CD4-positive, alpha-beta T cell treated with Interleukin-15 for 1 hour (primary cell): ENCODE results near the gene ROBO1.

Experiments
- DNase-seq: peaks from one replicate; pipeline ENCODE4 v3.0.0-alpha.2; 2020

ROBO1 gene

DNA sequence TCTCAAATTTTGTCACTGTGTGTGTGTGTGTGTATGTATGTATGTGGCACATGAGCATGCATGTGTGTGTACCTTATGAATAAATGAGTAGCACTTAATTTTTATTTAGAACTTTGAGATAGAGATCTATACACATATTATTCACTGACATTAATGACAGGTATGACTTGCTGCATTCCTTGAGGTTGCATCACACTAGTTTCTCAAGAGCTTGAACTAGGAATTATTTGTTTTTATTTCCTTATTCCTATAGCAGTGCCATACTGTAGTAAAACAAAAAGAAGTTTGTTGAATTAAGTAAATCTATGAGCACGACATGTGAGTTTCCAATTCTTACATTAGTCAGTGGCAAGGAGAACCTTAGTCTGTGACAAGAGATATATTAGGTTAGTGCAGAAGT is 943.9 kb downstream of the ROBO1 start:
- DNase-seq = no peak

DNA sequence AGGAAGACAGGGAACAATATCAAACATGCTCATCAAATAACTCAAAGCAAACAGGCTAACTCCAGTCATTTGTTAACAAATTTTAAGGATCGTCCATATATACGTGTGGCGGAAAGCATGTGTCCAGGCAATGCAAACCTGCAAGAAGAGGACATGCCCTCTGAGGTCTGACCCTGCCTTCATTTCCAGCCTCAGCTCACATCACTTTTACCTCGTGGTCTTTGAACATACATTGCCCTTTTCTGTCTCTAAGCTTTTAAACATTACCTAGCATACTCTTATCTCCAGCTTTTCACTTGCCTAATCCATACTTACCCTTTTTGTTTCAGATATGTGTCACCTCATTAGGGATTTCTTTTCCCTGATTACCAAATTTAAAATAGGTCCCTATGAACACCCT is 944.4 kb downstream of the ROBO1 start:
- DNase-seq = no peak

DNA sequence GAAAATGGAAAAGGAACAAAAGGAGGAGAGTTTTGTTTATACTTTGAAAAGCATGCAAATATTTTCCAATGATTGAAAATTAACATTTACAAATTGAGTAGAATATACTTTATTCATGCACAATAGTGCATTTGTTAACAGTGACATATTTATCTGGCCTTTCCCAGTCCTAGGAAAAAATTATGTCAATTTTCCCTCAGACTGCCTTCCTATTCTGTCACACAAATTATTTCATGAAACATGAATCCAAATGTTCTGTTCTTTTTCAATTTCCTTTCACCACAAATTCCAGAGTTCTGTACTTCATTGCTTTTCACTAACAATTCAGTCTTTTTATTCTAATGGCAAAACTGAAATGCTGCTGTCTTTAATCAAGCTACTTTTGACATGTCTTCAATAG is 945.1 kb downstream of the ROBO1 start:
- no peak for DNase-seq

GRCh38 chr3:78820542-78820941 is 947.3 kb downstream of the ROBO1 start:
- DNase-seq = no peak

DNA sequence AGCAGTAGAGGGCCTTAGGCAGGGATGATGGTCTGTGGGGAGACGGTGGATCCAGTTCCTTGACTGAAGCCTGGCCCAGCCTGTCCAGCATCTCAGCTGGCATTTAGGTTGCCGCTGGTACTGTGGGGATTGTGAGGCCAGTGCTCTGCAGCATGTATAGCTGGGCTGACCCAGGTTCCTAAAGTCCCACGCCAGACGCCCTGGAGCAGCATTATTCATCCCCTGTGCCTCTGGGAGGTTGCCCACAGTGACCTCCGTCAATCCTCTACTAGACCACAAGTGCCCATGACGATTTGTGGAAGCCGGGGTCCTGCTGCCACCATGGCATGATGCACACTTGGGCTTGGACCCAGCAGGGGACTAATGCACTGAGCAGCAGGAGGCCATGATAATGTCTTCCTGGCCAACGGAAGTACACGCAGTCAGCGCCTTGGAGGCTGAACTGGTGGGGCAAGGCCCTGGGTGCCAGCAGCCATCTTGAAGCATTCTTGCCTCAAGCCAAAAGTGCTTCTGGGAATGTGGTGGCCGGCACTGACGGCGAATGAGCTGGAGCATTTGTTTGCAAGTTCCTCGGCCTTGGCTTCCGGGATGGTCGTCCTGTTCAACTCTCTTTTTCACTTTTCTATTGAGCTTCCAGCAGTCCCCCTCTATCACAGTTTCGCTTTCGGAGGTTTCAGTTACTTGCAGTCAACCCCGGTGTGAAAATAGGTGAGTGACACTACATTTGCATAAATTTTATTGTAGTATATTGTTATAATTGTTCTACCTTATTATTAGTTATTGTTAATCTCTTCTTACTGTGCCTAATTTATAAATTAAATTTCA is 949.4 kb downstream of the ROBO1 start:
- no peak for DNase-seq

DNA sequence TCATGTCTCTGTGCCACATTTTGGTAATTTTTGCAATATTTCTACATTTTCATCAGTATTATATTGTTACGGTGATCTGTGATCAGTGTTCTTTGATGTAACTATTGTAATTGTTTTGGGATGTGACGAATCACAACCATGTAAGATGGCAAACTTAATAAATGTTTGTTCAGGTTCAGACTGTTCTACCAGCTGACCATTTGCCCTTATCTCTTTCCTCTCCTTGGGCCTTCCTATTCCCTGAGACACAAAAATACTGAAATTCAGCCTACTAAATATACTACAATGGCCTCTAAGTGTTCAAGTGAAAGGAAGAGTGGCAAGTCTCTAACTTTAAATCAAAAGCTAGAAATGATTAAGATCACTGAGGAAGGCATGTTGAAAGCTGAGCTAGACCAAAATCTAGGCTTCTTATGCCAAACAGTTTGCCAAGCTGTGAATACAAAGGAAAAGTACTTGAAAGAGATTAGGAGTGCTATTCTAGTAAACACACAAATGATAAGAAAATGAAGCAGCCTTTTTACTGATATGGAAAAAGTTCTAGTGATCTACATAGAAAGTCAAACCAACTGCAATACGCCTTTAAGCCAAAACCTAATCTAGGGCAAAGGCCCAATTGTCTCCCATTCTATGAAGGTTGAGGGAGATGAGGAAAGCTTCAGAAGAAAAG is 952.8 kb downstream of the ROBO1 start:
- DNase-seq = no peak

- no peak for DNase-seq
These were observed 955.6 kb downstream of the ROBO1 start for GRCh38 chr3:78812166-78812565.

DNA sequence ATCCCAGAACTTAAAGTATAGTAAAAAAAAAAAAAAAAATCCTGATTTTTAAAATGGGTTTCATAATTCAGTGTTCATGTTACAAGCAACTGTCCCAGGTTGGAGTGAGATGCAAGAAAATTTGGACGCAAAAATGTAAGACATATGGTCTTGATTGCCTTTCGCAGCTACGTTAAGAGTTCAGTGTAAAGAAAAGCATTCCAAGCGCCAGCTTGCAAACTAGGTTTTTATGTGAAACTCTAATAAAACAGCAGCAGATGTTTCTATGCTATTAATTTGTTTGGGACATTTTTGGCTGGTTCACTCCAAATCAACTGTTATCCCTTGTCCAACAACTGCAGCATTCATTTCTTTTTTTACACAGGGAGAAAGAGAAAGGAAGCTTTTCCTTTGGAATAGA is 957.8 kb downstream of the ROBO1 start:
- no peak for DNase-seq

DNA sequence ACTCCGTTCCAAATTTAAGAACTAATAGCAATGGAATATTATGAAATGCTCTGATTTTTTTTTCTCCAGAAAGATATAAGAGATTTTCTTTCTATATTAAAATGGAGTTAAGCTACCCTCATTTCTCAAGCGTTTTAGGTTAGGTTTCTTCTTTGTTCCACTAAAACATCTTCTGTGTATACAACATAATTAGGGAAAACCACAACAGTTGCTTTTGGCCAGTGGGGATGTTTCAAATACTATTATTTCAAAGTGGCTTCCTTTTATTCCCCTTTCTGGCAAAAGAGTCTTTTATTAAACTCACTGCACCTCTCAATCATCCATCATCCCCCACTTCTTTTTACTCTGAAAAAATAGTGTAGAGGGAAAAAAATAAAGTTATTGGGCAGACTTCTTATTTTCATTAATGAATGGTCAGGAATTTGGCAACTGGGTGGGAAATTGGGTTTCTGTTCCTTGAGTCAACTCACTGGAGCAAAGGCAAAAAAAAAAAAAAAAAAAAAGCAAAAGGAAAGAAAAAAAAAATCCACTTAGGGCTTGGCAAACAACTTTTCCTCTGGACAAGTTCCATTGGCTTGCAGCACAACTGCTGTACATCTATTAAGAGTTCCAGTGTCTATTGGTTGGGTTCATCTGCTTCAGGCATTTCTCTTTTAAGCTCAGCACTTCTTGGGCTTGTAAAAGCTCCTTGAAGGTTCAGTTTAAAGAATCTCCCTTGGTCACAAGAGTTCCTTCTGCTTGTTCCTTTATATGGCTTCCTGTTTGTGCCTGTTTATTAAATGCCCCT is 963.4 kb downstream of the ROBO1 start:
- DNase-seq = no peak

DNA sequence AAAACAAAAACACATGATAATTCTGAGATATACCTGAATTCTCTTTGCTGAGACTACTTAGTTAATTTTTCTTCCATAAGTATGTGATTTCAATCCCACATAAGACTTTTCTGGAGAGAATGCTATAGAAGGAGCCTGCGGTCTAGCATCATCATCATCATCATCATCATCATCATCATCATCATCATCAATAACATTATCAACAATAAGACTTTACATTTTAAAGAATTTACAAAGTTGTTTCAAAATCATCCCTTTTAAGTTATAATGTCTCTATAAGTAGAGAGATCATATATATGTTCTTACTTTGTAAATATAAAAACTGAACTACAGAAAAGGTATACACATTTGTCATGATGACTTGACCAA is 965.3 kb downstream of the ROBO1 start:
- DNase-seq = no peak

DNA sequence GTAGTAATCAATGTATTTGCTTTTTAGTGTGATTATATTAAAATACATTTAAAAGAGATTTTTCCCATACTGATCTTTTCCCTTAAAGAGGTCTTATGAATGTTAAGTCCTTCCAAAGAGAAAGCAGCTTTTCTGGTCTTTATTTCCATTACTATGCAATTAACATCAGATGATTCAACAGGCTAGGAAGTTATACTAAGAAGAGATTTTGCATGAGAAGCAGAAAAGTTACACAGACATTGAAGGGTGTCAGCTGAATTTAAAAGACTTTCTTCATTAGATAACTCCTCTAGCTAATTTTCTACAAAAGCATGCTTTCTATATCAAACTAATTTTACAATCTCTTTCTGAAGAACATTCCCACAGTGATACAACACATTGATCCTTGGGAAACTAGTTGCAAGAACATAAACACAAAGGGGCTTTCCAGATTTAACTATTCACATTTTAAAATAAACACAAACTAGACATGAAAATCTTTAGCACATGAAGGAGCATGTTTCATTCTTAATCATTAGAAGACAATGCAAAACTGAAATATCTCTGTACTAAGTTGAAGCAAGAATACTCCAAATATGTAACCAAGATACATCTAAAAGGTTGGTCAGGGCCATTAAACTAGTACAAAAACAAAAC is 965.8 kb downstream of the ROBO1 start:
- DNase-seq = no peak

DNA sequence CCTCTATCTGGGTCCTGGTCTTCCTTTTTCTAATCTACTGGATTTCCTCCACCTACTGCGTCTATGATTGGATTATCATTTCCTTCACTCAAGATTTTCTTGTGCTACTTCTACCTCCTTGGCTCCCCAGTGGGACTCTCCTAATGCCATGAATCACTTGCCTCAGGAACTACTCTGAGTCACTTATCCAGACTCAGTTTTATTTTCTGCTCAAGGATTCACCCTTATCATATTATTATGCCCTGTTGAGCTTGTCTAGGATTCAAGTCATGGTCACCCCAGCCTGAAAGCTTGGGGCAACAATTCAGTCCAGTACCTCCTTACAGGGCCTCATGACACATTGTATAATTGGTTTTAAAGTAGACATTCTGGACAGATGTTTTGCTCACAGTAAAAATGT is 968.1 kb downstream of the ROBO1 start:
- no peak for DNase-seq

DNA sequence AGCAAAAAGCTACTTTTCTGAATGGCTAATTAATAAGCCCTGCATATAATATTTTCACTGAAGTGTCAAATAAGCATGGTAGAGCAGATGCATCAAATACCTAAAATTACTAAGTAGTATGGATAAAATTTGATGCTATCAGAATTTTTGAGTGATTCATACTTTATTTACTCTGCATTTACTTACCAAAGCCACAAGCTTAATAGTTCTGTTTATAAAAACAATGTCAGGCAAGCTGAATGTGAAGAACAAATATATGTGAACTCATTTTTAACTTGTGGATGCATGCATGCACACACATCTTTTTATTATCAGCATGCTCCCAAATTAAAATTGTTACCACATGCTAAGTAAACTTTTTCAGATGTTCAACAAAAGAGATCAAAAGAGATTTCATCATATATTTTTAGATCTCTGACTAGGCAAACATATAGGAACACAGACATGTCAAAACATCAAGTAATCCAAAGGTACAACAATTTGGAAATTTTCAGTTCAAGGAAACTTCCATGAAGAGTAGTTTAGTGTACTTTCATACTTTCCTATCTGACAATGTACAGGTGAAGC is 969.4 kb downstream of the ROBO1 start:
- DNase-seq = no peak

DNA sequence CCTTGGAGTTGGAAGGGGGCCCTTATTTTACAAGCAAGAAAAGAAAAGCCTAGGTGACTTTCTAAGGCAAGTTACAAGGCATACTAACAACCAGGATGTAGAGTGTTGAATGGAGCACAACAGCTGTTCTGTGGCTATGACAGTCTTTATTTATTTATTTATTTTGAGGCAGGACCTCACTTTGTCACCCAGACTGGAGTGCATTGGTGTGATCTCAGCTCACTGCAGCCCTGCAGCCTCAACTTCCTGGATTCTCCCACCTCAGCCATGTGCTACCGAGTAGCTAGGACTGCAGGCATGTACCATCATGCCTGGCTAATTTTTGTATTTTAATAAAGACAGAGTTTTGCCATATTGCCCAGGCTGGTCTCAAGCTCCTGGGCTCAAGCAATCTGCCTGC is 973.4 kb downstream of the ROBO1 start:
- no peak for DNase-seq

- DNase-seq = no peak
These were observed 975.1 kb downstream of the ROBO1 start for GRCh38 chr3:78792733-78793132.

GRCh38 chr3:78792212-78792611 is 975.6 kb downstream of the ROBO1 start:
- DNase-seq = no peak

GRCh38 chr3:78791753-78792152 is 976.0 kb downstream of the ROBO1 start:
- DNase-seq = no peak

DNA sequence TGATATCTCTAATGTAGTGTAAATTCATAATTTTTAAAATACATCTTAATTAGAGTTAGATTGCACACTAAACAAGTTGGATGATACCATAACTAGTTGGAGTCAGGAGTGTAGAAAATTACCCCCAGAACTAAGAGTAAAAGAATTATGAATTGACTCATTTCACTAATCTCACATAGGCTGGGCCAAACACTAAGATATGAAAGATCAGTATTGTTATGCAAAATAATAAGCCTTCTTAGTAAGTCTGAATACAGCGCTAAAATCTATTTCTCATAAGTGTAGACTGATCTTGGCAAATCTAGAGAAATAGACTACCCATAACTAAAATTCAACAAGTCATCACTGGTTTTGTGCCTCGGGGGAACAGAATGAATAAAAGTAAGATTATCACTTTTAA is 979.0 kb downstream of the ROBO1 start:
- DNase-seq = no peak

DNA sequence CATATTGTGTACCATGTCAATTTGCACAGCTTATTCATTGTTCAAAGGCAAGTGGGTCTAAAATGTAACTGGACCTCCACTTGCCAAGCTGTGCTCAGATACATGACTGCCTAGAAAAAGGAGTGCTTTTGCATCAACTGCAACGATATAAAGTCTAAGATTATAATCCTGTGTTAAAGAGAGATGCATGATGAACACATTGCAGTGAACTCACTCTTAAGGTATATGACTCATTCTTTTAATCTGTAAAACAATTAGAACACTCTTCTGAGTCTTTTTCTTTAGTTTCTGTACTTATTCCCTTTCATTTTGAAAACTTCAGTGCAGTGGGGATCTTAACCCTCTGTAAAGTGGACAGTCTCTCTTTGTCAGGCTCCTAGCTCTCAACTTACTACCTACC is 982.8 kb downstream of the ROBO1 start:
- no peak for DNase-seq

GRCh38 chr3:78781351-78781750 is 986.4 kb downstream of the ROBO1 start:
- DNase-seq = no peak

GRCh38 chr3:78765671-78766485 is 1001.9 kb downstream of the ROBO1 start:
- no peak for DNase-seq

DNA sequence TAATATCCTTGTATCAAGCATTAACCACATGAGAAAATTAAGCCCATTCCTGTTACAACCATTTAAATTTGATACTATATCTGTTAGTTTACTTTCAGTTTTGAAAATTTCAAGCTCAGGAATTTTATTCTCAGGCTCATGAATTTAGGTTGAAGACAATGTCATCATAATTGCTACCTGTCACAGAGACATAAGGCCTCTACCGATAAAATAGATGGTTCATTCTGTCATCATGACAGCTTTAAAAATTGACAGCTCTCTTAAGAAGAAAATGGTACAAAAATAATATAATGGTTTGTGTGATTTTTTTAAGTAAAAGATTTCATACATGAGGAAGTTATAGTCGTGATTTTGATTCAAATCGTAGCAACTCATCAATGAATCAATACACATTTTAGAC is 1003.2 kb downstream of the ROBO1 start:
- no peak for DNase-seq
